Right lobe of liver (tissue), 4 donors: ENCODE results near the gene VSTM4.

ENCODE experiments used
- POLR2A ChIP-seq: fragments of 450-650 bp; IDR thresholded peaks from one replicate; pipeline ENCODE4 v1.6.1; 2017; ENCODE audit warnings: antibody characterized with exemption, mild to moderate bottlenecking
- TF ChIP-seq, protein P1 (sequence below), 4 donors: fragments of 200-600 bp in 3 of 4; fragments of 450-650 bp in 1 of 4; IDR thresholded peaks; one replicate each; pipeline versions ENCODE4 v1.5.1 to v1.8.0; 2016 to 2022; ENCODE audit warnings: antibody characterized with exemption in 4 of 4, mild to moderate bottlenecking in 2 of 4
- donor health status: DM: no; HTN: no; CAD: no.
- donor health status: DM: no; HTN: no; CAD: no.
- donor health status: DM: no; HTN: yes; CAD: no.

DNA sequence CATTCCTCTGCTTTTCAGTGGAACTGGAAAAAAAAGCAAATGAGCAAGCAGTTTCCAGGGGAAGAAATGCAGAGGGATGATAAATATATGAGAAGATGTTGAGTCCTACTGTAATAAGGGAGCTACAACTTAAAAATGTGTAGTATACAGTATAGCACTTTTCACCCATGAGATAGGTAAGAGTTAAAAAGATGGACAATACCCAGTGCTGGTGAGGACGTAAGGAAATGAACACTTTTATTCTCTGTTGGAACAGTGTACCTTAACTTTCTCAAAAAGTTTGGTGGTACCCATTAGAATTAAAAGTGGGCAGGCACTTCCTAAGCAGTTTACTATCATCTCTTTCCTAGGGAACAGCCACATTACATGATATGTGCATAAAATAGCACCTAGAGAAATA lies 21.2 kb upstream of the VSTM4 start:
- TF ChIP-seq, protein P1, sequence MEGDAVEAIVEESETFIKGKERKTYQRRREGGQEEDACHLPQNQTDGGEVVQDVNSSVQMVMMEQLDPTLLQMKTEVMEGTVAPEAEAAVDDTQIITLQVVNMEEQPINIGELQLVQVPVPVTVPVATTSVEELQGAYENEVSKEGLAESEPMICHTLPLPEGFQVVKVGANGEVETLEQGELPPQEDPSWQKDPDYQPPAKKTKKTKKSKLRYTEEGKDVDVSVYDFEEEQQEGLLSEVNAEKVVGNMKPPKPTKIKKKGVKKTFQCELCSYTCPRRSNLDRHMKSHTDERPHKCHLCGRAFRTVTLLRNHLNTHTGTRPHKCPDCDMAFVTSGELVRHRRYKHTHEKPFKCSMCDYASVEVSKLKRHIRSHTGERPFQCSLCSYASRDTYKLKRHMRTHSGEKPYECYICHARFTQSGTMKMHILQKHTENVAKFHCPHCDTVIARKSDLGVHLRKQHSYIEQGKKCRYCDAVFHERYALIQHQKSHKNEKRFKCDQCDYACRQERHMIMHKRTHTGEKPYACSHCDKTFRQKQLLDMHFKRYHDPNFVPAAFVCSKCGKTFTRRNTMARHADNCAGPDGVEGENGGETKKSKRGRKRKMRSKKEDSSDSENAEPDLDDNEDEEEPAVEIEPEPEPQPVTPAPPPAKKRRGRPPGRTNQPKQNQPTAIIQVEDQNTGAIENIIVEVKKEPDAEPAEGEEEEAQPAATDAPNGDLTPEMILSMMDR (IDR thresholded peaks at IDR 0.05) = no peak
- TF ChIP-seq POLR2A = no peak
